ENCODE measurements around the gene COLQ.

COLQ gene

DNA sequence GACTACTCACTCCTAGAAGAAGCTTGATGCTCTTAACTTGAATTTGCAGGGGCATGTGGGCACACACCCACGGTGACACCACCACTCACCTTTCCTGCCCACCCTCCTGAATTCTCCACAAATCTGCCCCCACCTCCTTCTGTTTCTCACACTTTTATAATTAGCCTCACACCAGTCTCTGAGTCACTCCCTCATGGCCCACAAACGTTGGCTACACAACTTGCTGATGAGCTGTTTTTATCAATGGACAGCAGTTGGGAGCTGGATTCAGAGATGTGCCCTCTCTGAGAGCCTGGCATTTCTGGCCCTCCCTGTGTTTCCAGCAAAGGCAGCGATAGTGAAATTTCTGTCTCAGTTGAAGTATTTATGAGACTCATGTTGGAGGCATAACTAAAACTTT is 1.3 kb downstream of the COLQ start:
- DNase-seq (ENCODE audit: low read depth) = peak; percentile 8

DNA sequence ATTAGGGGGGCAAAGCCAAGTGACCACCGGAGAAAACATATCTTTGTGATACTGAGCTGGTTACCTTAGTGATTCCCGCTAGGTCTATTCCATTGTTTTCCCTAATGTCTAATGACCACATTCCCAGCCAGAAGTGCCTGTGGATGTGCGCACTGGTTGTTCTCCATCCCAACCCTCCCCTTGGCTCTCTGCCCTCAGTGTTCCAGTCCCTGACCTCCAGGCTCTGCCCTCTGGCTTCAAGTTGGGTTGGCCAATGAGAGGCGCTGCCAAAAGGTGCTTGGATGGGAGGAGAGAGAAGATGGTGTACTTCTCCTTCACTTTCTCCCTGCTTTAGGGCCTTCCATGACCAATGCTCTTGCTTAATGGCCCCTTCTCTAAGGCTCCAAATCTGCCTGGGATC is 2.4 kb downstream of the COLQ start:
- DNase-seq (ENCODE audit: low read depth) = no peak

DNA sequence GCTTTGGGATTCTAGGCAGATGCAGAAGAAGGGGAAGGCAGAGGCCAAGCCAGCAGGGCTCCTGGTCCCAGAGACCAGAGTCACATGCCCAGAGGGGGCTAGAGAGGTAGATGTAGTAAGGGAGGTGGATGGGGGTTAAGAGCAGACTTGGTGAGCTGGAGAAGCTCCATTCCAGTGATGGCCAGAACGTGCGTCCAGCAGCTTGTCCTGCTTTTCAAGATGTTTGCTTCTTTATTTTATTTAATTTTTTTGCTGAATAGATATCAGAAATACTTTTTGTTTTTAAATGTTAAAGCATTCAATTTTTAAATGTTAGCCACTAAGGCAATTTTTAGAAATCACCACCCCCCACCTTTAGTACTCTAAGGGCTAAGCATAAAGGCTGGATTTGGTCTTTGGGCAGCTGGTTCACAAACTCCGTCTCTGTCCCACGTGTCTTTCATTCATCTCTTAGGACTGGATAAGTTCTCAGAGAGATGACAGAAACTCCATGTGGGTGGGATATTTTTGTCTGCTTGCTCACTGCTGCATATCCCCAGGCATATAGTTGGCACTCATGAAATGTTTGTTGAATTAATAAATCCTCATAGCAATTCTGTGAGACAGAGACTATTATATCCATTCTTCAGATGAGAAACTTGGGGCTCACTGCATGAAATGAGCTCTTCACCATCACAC is 6.7 kb downstream of the COLQ start:
- no peak for DNase-seq (ENCODE audit: low read depth)

DNA sequence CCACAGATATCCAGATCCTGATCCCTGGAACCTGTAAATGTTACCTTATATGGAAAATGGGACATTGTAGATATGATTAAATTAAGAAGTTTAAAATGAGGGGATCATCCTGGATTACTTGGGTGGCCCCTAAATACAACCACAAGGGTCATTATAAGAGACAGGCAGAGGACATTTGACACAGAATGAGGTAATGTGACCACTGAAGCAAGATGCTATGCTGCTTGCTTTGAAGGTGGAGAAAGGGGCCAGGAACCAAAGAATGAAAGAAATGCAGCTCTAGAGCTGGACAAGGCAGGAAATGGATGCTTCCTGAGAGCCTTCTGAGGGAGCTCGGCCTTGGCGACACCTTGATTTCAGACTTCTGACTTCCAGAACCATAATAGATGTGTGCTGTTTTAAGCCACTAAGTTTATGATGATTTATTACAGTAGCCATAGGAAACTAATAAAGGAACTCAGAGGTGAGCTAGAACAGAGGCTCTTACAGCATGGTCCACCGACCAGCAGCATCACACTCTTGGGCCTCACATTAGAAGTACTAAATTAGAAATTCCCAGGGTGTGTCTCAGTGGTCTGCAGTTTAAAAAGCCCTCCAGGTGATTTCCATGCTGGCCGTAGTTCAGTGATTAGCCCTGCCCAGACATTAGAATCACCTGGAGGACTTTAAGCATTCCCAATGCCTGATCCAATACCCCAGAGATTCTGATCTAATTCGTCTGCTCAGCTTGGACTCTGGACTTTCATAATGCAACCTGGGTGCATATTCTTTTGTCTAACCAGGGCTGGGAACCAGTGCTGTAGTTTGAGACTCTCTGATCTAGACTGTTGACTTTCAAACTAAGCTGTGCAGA is 7.5 kb downstream of the COLQ start:
- no peak for DNase-seq (ENCODE audit: low read depth)

DNA sequence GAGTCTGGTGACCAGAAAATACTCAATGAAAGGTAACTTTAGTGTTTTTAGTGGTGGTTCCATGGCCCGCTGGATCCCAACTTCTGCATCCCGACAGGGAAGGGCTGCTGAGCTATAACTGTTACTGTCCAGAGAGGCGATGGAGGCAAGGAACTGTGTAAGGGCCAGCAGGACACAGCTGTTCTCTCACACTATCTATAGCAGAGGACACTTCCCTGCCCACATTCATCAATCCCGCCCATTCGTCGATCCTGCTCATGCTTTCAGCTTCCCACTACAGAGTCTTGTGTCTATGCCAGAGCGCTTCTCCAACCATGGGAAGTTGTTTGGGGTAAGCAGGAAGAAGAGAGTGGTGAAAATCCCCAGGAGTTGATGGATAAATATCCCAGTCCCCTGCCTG is 8.4 kb downstream of the COLQ start:
- DNase-seq (ENCODE audit: low read depth) = no peak

DNA sequence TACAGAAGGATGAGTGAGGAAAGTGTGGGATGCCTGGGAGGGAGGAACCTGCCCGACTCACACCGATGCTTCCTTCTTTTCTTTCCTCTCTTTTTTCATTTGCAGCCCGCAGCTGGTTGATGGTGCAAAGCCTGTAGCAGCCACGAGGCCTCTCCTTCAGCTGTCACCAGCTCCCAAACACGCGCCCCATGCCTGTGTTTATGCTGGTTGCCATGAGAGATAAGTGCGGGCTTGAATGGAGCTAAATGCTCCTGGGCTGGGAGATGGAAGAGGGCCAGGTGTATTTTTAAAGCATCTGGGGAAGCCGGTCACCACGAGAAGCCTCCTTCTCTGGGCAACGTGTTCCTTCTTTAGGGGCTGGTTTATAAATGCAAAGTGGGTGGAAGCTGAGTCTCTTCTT is 9.3 kb downstream of the COLQ start:
- no peak for DNase-seq (ENCODE audit: low read depth)

DNA sequence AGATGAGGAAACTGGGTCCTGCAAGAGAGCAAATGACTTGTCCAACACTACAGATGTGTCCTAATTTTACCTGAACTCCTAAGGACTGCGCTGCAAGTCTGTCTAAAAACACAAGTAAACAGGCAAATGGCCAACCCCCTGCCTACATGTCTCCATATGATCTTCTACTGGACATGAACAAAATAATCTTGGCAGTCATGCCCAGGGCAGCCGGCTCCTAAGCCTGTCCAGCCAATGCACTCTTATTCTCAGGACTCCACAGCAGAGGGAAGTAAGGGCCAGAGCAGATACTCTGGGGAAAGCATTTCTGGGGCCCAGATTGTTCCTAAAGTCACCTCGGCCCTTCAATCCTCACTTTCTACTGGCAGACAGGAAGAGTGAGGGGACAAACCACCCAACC is 10.3 kb downstream of the COLQ start:
- no peak for DNase-seq (ENCODE audit: low read depth)

DNA sequence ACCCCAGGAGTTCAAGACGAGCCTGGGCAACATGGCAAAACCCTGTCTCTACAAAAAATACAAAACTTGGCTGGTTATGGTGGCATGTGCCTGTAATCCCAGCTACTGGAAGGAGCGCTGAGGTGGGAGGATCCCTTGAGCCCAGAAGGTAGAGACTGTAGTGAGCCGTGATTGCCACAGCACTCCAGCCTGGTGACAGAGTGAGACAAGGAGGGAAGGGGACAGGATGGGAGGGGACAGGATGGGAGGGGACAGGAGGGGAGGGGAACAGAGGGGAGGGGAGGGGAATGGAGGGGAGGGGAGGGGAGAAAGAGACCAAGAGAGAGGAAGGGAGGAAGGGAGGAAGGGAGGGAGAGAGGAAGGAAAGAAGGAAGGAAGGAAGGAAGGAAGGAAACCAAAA is 11.0 kb downstream of the COLQ start:
- DNase-seq (ENCODE audit: low read depth) = no peak

DNA sequence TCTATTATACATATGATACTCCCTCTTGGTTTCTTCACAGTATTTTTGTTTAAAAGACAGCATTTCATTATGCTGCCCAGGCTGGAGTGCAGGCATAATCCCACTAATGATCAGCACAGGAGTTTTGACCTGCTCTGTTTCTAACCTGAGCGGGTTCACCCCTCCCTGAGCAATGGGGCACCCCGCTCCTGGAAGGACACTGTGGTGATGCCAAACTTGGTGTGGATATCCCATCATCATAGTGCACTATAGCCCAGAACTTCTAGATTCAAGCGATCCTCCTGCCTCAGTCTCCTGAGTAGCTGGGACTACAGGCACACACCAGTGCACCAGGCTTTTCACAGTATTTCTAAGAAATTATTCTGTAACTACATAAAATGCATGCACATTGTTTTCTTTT is 14.9 kb downstream of the COLQ start:
- DNase-seq (ENCODE audit: low read depth) = no peak

DNA sequence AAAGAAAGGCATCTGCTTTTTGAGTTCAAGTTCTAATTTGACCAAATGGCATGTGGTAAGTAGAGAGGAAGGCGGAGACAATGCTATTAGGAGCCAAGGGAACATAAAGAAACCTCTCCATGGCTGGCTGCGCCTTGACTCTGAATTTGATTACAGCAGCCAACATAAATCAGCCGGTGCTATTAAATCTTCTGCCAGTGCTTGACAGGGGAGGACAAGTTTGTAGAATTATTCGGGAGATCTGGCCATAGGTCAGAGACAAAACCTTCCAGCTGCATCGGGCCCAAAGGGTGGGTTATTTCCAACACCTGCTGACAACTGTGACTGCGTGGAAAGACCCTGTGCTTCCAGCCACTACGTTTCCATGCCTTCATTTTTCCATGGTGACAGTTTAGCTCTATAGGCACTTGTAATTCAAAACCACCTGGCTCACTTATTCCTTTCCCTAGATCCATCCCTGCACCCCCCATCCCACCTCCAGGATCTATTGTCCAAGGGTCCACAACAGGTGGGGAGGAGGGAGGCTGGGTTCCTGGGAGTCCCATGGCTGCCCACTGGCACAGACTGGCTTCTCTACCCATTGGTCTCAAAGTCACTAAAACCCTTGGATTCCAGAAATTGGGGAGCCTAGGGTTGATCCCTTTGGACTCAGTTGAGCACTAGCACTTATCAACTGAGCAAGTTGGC is 15.9 kb downstream of the COLQ start:
- no peak for DNase-seq (ENCODE audit: low read depth)

DNA sequence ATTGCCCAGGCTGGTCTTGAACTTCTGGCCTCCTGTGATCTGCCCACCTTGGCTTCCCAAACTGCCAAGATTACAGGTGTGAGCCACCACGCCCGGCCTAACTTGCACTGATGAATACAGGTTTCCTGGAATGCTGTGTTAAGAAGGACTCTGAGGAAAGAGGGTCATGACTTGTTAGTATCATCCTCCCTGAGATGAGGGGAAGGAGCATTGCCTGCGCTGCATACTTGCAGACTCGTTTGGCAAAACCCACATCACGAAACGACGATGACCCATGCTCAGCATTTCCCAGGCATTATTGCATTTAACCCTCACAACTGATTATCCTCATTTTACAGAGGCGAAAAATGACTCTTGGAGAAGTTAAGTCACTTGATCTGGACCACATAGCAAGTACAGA is 18.9 kb downstream of the COLQ start:
- DNase-seq (ENCODE audit: low read depth) = no peak

DNA sequence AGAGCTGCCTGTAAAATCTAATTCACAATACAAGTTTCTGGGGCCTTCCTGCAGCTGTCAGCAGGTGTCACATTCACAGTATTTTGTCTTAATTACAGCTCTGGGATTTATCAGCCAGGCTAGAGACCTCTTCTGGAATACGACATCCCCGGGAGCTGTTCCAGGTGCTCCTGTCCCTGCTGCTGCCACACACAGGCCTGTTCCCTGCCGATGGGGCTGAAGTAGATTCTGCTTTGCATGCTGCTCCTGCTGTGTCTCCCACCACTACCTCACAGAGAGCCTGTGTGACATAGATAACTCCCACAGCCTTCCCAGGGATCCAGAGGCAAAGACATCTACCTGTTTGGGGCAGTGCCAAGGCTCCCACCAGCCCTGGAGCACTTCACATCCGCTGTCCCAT is 20.4 kb downstream of the COLQ start:
- DNase-seq (ENCODE audit: low read depth) = no peak

DNA sequence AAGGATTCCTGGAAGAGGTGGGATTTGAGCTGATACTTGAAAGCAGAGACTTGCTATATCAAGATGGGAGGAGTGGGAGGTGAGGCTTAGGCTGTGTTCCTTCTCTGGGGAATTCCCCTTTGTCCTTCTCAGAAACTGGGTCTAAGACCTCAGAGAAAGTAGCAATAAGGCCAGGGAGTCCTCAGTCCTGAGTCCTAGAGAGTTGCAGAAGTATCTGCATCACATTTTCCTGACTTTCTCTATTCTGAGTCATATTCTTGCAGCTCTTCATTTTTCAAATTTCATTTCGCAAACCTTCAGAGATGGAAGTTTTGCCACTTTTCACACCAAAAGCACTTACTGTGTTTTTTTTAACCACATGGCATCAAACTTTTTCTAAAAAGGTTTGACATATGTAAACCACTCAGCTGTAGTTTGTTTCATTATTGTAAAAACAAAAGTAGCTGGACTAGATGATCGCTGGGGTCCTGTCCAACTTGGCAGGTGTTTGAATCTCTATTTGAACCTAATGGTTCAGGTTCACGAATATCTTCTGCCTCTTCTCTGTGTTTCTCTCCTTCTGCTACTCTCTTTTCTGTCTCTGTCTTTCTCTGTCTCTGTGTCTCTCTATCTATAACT is 21.3 kb downstream of the COLQ start:
- DNase-seq (ENCODE audit: low read depth) = no peak

DNA sequence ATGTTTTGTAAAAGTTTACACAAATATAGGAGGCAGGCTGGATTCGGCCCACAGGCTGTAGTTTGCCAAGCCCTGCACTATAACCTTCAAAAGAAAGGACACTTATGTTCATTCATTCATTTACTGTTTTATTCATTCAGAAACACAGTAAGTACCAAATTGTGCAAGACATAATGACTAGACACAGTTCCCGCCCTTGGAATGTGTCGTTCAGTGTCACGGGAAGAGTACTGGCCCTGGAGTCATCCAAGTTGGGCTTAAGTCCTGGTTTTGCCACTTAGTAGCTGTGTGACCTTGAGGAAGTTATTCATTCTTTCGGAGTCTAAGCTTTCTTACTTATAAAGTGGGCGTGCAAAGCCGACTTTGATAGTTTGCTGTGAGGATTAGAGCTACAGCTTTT is 22.0 kb downstream of the COLQ start:
- DNase-seq (ENCODE audit: low read depth) = no peak

DNA sequence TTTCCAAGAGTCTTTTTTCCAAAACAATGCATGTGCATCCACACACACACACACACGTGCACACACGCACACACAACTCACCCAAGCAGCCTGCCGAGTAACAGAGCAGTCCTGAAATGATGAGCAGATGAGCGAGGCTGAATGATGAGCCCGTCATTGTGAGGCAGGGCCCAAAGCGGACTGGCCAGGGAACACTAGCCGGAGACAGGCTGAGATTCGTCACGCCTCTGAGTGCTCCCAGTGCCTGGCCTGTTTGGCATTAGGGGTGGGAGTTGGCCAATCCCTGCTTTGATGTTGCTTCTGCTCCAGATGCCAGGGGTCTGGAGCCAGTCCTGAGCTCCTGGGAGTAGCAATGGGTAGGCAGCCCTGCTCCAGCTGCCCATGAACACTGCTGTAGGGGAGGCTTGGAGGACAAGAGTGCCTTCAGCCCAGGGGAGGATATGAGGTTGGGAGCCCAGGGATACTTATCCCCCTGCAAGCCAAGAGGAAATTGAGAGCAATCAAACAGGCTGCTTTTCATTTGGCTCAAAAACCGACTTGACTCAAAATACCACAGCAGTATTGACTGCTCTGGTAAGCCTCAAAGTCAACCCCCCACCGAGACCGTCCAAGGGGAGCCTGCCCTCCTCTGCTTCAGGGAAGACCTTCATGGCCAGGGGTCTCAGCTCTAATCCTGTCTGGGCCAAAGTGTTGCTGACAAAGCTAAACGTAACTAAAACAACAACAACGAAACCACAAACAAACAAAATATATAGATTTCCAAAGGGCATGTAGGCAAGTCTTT is 22.9 kb downstream of the COLQ start:
- no peak for DNase-seq (ENCODE audit: low read depth)

DNA sequence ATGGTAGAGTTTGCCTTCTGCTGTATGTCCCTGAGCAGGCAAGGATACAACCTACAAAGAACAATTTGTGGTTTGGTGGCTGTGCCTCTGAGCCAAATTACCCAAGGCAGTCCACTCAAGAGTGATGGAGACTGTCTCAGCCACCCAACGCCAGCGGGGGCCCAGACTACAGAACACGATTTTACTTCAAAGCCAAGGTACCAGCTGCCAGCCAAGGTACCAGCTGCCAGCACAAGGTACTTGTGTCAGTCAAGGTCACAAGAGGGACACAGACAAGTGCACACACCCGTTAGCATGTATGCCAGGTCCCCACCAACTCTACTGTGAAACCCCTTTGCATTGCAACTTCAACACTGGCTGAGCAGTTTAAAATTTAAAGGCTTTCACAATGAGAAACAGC is 23.5 kb downstream of the COLQ start:
- no peak for DNase-seq (ENCODE audit: low read depth)

DNA sequence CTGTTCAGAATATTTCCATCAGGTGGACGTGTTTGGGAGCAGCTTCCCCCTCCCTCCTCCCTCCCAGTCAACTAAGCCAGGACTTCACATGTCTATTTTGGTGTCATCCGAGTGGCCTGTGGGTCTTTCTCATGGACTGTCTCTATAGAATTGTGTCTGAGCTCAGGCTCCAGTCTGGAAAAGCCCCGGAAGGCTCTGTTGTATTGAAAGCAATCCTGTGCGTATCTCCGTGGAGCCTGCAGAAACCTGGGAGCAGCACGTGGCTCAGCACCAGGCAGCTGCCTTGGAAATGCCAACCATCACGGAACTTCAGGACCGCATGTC is 25.2 kb downstream of the COLQ start:
- DNase-seq (ENCODE audit: low read depth) = no peak

DNA sequence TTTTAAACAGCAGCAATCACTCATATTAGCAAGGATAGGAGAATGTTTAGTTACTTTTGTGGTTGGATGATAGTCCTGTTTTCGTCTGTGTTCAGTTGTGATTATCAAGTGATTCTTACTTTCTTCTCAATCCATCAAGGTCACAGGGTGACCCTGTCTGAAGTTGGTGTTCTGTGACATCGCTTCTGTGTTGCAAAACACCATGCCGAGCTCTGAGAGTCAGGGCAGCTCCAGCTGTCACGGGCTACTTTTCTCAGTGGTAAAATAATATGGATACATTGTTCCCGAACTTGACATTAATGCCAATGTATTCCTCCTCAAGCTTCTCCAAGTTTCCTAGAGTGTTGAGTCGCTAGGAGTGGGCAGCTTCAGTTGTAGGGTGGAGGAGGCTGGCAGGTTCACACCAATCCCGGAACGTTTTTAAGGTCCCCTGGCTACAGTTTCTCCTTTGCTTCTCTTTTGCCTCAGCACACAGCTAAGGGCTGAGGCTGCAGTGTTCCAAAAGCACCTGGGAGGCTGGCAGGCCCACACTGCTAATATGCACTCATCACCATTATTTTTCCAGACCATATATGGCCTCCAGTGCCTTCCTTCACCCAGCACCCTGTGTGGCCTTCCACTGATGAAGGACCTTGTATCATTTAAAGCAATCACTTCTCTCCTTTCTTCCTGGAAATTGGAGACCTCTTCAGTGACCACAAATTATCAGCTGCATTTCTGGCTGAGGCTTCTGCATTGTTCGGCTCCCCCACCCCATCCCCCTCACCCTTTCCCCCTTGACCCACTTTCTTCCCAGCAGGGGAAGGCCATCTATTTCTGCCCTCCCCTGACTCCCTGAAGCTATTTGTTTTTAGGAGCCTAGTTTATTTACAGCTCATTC is 25.8 kb downstream of the COLQ start:
- no peak for DNase-seq (ENCODE audit: low read depth)

DNA sequence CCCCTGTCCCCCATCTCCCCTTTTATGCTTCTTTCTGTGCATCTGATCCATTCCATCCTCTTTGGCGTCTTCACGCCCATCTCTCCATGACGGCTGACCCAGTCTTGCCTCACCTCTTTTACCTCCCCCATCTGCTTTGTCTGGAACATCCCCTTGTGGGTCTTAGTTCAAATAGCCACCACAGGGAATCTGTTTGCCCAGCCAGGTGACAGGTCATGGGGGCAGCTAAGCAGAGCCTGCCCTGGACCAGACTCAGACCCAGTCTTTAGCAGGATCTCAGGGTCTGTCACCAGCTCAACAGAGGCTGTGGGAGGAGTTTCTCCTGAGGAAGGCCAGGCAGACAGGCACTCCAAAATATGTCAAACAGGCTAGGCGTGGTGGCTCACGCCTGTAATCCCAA is 28.1 kb downstream of the COLQ start:
- no peak for DNase-seq (ENCODE audit: low read depth)

DNA sequence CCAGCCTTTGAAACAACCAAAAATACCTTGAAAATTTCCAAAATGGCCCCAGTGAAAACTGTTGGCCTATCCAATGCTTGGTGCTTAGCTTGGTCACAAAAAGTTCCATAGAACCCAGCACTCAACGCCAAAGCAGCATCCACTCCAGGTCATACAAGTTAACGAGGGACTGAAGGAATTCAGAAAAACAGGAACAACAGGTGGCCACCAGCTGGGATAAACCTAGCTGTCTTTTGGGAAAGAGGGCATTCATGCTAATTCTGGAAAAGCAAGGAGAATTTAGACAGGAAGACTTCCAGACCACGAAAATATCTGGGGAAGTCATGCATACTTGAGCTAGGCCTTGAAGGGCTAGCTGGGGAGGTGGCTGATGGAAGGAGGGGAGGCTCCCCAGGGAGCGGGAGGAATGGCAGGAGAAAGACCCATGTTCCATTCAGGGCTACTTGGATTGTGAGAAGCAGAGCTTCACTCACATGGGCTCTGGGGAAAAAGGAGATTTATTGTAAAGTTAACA is 28.6 kb downstream of the COLQ start:
- DNase-seq (ENCODE audit: low read depth) = no peak

DNA sequence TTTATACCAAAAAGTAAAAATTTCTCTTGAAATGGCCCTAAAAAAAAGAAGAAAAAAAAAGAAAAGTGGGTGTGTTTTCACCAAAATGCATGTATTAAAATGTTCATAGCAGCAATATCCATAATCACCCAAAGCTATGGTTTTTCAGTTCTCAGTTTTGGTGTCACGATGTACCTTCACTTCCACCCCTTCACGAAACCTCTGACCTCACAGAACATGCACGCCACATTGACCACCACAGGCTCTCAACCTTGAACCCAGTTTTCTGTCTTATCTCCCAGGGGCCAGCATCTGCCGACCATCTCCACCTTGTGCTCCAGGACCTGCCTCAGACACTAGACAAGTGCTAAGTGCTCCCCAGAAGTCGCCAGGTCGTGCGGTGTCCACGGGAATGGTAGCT is 30.4 kb downstream of the COLQ start:
- no peak for DNase-seq (ENCODE audit: low read depth)
